HG02571 (cell line): ENCODE data around the gene F8A2.
"Not testable (repeated sequence)": the region's sequence is repeated elsewhere in the genome, so short reads cannot be mapped to it uniquely, and the experiment has no call there.

Experiments used
- ATAC-seq: cut with Tn5 transposase; IDR thresholded peaks from one replicate; pipeline ENCODE4 v1.9.1; 2021; ENCODE audit warnings: mild to moderate bottlenecking, moderate library complexity; ENCODE audit not compliant: unreplicated experiment

The F8A2 gene

DNA sequence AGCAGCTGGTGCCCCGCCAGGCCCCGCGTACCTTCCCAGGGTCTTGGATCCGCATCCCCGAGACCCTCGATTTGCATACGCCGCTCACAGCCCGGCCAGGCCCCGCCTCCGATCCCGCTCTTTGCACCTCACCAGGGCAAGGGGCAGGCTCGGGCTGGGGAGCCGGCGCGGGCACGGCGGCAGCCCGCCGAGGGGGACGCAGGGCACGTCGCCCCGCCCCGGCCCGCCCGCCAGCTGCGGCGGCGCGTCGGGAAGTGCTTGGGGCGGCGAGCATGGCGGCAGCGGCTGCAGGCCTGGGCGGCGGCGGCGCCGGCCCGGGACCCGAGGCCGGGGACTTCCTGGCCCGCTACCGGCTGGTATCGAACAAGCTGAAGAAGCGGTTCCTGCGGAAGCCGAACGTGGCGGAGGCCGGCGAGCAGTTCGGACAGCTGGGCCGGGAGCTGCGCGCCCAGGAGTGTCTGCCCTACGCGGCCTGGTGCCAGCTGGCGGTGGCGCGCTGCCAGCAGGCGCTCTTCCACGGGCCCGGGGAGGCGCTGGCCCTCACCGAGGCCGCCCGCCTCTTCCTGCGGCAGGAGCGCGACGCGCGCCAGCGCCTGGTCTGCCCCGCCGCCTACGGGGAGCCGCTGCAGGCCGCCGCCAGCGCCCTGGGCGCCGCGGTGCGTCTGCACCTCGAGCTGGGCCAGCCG is at the start of gene F8A2:
TSS of gene F8A2 (plus strand) at position 253 of the 686 bp plus-strand sequence. CDS start at position 273, 20 bp downstream.
- peak; percentile 70 for ATAC-seq

- ATAC-seq, result no peak
Measured at GRCh38 chrX:155333544-155334100, 48.3 kb upstream of the F8A2 start.

DNA sequence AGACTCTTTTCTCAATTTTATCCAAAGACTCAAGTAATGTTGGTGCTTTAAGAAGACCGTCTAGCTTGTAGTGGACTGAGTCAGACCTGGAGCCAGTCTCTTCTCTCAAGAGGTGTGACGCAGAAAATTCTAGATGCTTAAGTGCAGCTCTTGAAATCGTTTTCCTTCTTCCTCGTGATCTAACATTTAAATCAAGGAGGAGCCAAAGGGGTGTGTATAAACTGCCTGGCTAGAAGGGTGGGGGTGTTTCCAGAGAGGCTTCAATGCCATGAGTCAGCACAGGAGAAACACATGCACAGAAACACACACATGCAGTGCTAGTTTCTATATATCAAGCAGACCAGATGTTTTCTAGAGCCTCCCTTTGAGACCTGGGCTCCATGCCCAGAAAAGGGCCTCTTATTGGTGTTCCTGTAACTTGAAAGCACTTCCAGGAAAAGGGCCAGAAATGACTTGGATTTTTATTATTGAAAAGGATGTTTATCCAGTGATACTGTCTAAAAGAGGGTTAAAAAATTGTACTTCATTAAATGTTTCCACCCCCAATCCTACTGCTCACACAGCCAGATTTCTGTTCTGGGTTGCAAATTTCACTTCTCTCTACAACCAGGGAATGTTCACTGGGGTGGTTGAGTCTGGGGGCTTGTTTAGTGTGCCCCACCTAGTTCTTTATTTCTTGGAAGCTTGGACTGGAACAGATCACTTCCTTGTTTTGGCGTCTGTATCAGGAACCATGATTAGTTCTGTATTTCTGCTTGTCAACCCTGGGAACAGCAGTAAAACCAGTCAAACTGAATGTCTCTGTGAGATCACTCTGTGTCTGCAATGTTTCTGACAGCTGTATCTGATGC is 47.2 kb upstream of the F8A2 start, which contains the start of gene CLIC2:
TSS of gene CLIC2 (minus strand) at position 129 of the 851 bp plus-strand sequence. CDS start 187 bp downstream, outside the sequence.
- peak; percentile 63 for ATAC-seq

GRCh38 chrX:155335337-155335712 is 46.6 kb upstream of the F8A2 start:
- not testable (repeated sequence) for ATAC-seq

GRCh38 chrX:155345689-155346088 is 36.2 kb upstream of the F8A2 start:
- ATAC-seq, result not testable (repeated sequence)

GRCh38 chrX:155349448-155349847 is 32.4 kb upstream of the F8A2 start:
- ATAC-seq, result not testable (repeated sequence)

DNA sequence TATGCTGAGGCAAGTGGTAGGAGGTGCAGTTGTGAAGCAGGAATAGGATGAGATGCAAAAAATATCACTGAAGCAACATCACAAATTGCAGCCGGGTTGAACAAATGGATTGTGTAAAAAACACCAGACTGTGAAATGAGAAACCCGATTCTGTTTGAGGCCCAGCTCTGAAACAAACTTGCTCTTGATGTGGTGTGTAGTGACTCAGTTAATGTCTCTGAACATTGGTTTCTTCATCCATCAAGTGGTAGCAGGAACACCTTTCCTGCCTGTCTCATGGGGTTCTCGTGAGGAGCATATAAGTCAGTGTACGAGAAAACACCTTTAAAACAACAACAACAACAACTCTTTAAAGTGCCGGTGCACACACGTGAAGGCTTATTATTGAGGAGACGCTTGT is 18.2 kb upstream of the F8A2 start:
- not testable (repeated sequence) for ATAC-seq

DNA sequence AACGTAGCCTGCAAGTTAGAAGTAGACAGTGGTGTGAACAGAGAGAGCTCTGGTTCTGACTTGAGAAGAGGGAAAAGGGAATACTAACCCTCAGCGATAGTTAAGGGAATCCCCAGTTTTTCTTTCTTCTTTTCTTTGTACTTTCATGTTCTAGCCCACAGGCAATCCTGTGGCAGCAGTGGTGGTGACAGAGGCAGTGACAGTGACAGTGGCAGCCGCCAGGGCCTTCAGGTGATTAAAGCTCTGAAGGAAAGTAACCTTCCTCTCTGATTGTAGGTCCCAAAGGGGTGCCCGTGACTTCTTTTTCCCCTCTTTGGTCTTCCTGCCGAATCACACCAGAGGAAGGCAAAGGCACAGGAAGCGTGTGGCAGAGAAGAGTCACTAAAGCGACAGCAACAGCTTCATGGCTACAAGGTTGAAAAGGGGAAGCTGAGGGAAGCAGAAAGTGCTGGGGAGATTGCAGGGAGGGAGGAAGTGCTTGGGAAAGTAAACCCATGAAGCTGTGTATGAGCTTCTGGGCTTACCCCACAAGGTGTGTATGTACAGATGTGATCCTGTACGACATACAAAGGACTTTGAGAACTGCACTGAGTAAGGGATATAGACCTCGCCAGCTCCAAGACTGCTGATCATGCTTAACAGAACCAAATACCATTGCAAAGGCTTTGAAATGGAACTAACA is 8.0 kb upstream of the F8A2 start:
- not testable (repeated sequence) for ATAC-seq

- ATAC-seq, result not testable (repeated sequence)
Measured at GRCh38 chrX:155379802-155380201, 2.1 kb upstream of the F8A2 start.

- ATAC-seq, result peak; percentile 31
Measured at GRCh38 chrX:155382529-155382967, 653 bp downstream of the F8A2 start.

DNA sequence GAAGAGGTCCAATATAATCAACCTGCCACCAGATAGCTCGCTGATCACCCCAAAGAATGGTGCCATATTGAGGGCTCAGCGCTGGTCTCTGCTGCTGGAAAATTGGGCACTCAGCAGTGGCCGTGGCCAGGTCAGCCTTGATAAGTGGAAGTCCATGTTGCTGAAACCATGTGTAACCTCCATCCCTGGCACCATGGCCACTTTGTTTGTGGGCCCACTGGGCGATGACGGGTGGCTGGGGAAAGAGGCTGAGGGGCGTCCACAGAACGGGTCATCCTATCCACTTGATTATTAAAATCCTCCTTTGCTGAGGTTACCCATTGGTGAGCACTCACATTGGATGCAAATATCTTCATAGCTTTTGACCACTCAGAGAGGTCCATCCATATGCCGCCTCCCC is 7.7 kb downstream of the F8A2 start:
- ATAC-seq, result no peak

DNA sequence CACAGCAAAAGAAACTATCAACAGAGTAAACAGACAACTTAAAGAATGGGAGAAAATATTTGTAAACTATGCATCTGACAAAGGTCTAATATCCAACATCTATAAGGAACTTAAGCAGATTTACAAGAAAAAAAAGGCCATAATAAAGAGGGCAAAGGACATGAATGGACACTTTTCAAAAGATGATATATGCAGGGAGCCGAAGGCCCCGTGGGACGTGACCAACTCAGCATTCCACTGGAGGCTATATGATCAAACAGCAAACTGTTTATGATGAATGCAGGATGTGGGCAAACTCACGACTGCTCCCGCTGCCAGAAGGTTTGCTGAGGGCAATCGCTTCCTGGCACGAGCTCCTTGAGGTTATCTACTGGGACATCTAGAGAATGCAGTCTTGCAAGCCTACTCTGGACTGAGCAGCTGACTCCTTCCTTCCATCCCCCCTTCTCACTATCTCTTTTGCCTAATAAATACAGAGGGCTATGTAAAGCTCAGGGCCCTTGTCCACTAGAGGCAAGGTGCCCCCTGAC is 12.9 kb downstream of the F8A2 start:
- ATAC-seq, result not testable (repeated sequence)

GRCh38 chrX:155406429-155406828 is 24.5 kb downstream of the F8A2 start:
- ATAC-seq, result no peak

- ATAC-seq, result no peak
Measured at GRCh38 chrX:155417769-155418168, 35.9 kb downstream of the F8A2 start.
